HG02763 (cell line): ENCODE data around the gene ALPL.
"Not testable (repeated sequence)": the region's sequence is repeated elsewhere in the genome, so short reads cannot be mapped to it uniquely, and the experiment has no call there.

Experiments
- ATAC-seq: cut with Tn5 transposase; IDR thresholded peaks from one replicate; pipeline ENCODE4 v1.9.1; 2021; ENCODE audit warnings: mild to moderate bottlenecking, moderate library complexity; ENCODE audit not compliant: unreplicated experiment

Gene ALPL

DNA sequence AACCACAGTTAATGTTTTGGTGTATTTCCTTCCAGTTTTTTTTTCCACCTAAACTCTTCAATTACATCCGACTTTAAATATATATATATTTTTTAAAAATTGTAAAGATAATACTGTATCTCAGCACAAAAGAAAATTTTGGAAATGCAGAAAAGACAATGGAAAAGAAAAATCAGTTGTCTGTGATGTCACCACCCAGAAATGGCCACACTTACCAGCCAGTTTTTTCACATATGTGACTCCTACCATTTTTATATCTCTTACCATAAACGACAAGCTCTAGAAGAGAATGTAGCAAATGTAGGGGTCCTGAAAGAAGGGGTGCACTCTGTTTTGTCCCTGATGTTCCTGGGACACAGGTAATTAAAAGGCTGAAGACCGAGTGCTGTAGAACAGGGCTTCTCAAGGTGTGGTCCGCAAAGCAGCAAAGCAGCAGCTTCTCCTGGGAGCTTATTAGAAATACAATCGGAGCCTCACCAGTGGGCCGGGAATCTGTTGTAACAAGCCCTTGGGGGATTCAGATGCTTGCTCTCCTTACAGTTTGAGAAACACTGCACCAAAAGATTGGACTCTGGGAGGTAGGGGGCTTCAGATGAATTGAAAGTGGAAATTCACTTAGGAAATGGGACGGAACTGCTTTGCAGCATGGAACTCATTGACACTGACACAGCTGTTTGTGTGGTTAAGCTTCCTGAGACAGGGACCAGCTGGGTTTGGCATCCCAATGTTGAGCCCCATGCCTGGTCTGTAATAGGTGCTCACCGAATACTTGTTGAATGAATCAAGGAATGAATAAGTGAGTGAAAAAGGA is 44.1 kb downstream of the ALPL start:
- no peak for ATAC-seq

DNA sequence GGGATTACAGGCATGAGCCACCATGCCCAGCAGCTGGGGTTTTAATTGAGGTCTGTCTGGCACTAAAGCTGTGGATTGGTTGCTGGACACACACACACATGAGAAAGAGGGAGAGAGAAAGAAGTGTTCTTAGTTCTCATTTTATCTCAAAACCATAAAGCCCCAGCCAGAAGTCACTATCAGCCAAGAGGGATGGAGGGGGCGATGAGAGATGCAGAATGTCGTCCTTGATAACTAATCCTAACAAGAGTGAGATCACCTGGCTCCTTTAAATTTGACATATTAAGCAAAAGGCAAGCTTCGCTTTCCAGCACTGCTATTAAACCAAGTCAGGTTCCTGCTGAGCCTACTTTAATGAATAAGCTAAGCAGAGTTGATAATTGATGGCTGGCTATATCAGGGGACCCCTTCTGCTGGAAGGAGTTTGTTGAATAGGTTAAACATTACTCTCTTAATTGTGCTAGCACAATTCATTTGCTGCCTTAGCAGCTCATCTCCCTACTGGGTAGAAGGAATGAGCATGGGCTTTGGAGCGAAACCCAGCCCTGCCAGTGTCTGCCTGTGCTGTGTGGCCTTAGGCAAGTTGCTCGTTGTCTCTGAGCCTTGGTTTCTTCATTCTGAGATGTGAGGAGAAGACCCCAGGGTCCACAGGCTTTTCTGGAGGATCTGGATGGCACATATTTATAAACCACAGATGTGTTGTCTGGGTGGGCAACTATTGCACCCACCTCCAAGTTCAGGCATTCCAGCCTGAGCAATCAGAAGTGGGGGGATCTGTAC is 50.8 kb downstream of the ALPL start:
- ATAC-seq = no peak

DNA sequence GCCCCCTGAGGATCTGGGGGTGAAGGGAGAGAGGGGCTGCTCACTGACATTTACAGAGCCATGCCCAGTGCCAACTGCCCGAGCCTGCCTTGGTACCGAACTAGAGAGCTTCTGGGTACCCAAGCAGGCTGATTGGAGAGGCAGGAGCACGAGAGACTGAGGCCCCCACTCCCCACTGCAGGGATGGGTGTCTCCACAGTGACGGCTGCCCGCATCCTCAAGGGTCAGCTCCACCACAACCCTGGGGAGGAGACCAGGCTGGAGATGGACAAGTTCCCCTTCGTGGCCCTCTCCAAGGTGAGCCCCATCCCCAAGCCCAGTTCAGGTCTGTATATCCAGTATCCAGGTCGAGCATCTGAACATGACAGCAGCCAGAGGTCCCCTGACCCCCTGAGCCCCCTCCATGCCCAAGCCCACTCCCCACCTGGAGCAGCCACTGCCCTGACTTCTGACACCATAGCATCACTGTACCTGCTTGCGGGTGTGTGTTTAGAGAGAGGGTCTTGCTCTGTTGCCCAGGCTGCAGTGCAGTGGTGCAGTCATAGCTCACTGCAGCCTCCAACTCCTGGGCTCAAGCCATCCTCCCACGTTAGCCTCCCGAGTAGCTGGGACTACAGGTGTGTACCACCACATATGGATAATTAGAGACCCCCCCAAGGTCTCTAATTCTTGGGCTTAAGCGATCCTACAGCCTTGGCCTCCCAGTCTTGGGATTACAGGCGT is 51.9 kb downstream of the ALPL start:
- ATAC-seq = no peak

DNA sequence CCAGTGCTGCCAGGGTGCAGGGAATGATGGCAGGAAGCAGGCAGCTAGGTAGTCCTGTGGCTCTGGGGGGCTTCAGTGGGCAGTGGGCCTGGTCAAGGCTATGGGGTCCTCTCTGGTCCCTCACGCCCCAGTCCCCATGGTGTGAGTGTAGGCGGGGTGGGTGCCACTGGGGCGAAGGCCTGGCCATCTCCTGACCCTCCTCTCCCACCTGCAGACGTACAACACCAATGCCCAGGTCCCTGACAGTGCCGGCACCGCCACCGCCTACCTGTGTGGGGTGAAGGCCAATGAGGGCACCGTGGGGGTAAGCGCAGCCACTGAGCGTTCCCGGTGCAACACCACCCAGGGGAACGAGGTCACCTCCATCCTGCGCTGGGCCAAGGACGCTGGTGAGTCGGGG is 53.7 kb downstream of the ALPL start:
- ATAC-seq = no peak

DNA sequence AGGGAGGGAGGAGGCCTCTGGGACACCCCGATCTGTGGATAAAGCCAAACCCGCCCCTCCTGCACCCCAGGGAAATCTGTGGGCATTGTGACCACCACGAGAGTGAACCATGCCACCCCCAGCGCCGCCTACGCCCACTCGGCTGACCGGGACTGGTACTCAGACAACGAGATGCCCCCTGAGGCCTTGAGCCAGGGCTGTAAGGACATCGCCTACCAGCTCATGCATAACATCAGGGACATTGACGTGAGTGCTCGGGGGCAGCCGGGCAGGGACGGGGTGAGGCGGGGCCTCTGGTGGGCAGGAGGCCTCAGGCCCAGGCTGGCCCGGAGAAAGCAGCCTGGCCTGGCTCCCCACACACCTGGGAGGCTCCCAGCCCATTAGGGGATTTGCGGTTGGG is 54.7 kb downstream of the ALPL start:
- ATAC-seq = no peak

DNA sequence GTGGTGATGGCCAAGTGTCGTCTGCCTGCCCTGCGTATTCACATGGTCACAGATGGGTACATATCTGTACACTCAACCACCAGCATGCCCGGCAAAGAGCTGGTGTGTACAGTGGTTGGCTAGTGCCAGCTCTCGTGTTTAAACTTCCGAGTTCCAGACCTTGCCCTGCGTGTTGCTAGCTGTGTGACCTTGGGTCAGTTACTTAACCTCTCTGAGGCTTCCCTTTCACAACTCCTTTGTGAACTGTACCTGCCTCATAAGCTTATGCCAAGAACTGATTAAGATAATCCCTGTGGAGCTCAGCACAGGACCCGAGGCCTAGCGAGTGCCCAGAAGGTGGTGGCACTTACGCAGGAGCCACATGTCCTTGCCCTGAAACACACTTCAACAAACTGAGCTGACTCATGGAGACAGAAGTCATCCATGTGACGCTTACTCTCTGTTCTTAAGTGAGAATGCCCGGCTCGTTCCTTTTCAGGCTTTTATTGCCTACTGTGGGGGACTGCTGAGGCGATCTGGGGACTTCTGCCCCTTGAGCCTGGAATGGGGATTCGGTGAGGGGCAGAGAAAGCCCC is 55.4 kb downstream of the ALPL start:
- no peak for ATAC-seq

DNA sequence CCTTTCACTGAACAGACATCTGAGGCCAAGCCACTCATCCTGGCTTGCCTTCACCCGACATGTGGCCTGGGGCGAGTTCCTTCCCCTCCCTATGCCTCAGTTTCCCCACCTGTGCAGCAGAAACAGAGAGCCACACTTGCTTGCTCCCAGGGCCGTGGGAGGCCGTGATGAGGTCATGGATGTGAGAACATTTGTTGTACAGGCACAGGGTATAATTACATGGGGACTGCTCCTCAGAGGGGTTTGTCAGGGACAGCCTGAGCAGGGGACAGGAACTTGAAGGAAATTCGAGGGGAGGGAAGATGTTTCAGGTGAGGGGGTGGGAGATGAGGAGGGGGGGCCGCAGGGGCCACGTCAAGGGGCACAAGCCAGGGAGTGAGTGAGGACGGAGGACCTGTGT is 56.1 kb downstream of the ALPL start:
- no peak for ATAC-seq

DNA sequence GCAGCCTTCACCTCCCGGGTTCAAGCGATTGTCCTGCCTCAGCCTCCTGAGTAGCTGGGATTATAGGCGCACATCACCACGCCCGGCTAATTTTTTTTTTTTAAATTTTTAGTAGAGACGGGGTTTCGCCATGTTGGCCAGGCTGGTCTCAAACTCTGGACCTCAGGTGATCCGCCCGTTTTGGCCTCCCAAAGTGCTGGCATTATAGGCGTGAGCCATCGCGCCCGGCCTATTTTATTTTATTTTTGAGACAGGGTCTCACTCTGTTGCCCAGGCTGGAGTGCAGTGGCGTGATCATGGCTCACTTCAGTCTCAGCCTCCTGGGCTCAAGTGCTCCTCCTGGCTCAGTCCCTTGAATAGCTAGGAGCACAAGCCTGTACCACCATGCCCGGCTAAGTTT is 57.1 kb downstream of the ALPL start:
- not testable (repeated sequence) for ATAC-seq

DNA sequence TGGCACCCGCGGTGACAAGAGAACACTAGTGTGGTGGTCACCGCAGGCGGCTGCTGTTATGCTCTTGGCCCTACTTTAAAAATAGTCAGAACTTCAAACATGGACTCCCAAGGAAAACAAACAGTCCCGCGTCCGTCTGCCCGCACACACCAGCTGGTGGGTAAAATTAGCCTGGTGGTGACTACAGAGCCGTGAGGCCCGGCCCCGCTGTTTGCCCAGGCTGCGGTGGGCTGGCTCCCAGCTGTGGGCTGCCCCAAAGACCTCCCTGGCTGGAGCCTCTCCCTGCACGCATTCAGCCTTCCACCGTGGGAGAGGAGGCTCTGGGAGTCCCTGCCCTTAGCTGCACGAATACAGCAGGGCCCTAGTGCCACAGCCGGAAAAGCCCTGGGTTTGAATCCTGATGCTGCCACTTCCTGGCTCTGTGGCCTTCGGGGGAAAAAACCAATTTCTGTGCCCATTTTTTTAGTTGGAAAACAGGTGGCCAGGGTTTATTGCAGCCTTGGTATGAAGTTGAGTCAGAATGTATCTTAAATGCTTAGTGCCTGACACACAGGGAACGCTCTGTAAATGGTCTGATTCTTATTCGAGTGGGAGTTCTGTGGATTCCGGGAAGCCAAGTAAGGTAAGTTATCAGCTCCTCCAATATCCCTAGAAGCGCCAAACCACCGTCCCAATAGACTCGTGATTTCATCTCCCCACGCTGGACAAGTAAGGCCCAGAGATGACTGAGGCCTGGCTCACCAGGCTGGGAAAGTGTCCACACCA is 58.2 kb downstream of the ALPL start:
- ATAC-seq = no peak

DNA sequence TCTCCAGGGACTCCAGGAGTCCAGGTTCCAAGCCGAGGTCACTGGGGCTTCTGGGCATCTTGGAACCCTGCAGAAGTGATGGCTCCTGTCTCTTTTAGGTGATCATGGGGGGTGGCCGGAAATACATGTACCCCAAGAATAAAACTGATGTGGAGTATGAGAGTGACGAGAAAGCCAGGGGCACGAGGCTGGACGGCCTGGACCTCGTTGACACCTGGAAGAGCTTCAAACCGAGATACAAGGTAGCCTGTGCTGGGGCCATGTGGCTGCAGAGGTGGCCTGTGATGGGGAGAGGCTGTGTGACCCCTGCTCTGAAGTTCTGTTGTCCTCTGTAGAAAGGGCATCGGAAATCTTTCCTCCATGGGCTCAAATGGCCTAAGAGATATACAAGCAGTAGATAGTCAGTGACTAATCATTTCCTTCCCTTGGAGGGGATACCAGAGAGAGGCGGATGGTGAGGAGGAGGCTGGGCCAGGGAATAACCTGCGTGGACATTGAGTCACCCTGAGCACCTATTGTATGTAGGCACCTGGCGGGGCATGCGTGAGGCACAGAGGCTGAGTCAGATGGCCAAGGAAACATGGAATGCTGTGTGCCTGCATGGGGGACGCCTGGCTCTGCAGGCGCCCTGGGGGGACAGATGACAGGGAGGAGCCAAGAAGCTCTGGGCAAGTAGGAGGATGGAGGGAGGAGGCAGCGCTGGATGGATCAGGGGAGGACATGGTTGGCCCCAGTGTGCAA is 59.0 kb downstream of the ALPL start:
- no peak for ATAC-seq

DNA sequence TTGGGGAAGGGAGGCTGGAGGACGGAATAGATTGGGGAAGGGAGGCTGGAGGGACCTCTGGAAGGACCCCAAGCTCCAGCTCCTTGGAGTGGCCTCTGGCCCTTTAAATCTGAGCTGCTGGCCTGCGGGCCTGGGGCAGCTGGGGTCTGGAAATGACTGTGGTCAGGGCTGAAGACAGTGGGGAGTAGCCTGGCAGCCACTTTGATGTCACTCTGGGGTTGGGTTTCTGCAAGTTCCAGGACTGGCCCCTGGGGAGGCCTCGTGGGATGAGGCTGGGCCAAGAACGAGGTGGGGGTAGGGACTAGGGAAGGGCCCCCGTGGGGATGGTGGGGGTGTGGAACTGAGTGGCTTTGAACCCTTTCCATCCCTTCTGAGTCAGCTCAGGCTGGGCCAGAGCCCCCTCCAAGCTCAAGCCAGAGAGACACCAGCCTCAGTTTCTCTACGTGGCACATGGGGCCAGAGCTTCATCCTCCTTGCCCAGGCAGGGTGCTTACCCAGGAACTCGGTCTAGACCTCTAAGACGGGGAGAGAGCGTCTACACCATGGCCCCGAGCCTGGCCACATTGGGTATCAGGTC is 59.7 kb downstream of the ALPL start:
- no peak for ATAC-seq

DNA sequence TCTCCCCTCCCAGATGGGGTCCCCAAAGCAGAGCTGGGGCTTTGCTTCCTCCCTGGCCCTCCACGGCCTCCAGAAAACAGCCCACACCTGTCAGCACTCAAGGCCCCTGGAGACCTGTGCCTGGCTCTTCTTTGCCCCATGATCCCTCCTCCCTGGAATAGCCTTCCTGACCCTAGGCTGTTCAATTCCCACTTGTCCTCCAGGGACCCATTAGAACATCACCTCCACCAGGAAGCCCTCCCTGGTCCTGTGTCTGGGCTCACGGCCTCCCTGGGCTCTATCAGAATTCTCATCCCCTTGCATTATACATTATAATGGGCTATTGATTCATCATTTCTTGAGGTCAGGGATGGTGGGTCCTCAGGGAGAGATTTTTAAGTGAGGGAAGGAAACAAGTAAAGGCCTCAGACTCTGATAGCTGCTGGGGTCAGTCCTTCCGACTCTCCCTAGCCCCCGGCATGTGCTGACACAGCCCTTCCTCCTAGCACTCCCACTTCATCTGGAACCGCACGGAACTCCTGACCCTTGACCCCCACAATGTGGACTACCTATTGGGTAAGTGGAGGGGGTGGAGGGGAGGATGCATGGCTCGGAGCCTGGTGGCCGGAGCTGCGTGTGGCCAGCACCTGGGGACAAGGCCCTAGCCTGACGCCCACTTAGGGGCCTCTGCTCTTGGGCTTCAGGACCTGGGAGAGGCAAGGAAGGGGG is 60.8 kb downstream of the ALPL start:
- ATAC-seq = no peak

DNA sequence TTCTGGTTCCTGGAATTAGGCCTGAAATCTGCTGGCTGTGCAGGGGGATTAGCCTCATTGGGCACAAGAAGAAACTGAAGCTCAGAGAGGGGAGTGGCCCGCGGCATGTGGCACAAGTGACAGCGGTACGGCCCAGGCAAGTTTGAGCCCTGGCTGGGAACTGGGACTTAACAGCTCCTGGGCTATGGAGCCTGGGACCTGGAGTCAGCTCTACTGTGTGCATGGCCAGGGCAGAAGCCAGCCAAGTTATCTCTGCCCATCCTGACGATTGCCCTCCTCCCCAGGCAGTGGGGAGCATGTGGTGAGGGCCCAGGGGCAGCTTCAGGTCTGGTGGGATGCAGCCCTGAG is 61.3 kb downstream of the ALPL start:
- ATAC-seq = no peak

DNA sequence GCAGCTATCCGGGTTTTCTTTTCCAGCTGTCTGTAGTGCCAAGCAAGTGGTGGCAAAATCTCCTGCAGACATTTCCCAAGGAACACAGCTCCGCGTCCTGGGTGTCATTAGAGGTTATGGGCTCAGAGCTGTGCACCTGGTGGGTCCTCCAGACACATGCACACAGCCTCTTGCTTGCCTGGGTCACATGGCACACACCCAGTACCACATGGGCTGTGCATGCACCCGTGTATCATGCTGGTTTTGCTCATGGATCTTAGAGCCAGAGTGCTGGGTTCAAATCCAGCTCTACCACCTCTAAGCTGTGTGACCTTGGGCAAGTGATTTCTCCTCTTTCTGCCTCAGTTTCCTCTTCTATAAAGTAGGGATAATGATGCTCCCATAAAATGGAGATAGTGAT is 61.7 kb downstream of the ALPL start:
- ATAC-seq = no peak

DNA sequence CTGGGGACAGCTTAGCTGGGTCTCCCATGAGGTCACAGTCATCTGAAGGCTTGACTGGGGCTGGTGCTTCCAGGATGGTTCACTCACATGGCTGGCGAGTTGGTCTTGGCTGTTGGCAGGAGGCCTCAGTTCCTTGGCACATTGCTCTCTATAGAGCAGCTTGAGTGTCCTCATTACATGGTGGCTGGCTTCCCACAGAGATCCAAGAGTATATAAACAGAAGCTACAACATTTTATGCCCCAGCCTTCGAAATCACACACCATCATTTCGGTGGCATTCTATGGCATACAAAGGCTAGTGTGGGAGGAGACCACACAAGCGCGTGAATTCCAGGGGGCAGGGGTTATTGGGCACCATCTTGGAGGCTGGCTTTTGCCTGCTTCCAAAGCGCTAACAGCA is 63.0 kb downstream of the ALPL start:
- ATAC-seq = no peak

DNA sequence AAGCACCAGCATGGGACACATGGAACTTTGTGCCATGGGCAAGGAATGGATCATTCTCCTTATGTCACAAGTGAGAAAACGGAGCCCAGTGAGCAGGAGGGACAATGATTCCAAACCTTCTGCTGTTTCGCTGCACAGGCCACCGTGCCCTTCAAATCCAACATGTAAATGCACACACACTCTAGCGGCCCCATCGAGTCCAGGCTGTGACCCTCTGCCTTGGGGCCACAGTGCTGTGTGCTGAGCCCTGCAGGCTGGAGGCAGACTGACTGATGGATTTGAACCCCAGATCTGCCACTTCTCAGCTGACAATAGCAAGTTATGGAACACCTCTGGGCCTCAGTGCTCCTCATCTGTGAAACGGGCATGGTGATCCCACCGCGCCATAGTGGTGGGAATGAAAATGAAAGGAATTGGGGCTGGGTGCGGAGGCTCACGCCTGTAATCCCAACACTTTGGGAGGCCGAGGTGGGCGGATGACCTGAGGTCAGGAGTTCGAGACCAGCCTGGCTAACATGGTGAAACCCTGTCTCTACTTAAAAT is 63.6 kb downstream of the ALPL start:
- ATAC-seq = no peak

DNA sequence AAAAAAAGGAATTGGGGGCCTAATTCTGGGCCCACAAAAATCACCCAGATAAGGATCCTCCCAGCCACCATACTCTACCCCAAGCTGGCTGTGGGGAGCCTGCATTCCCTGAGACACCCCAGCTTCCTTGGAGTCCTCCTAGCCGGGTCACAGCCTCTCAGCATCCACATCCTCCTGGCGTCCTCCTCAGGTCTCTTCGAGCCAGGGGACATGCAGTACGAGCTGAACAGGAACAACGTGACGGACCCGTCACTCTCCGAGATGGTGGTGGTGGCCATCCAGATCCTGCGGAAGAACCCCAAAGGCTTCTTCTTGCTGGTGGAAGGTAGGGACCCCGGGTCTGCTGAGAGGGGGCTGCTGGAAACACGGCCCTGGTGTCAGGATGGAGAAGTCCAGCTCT is 64.3 kb downstream of the ALPL start:
- ATAC-seq = no peak

DNA sequence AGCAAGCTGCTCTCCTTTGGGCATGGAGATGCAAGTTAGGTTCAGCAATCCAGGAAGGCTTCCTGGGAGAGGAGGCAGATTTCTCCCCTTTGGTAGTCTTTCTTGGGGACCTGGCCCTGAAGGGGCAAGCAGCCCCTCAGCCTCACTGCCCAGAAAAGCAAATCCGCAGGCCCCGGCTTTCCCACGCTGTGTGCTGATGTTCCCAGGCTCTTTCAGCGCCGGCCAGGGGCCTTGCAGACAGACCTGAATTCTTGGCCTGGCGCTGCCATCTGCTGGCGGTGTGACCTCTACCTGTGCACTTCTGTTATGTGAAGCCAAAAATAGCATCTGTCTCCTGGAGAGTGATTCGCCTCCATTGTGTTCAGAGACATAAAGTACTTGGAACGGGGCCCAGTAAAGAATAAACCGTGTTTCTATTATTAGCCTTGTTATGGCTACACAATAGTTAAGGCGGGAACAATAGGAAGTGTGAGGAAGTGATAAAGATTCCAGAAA is 64.8 kb downstream of the ALPL start:
- no peak for ATAC-seq
